ENCODE results near the gene TP53TG5. TPM values are rescaled to one million over a fixed set of nuclear protein-coding genes. Genes with fewer than 3 reads are reported as not detected.
A peak's percentile ranks its signal among the peaks of the same experiment; 100 is the strongest.

Gene TP53TG5
- polyA plus RNA-seq, 1 donor = 0.89 TPM

- DNase-seq = peak; percentile 26
Measured at GRCh38 chr20:45322952-45323383, 55.2 kb downstream of the TP53TG5 start.

Other genes with a start within 250 kb of the TP53TG5 start
- gene PI3, start 203.4 kb downstream of the TP53TG5 start, polyA plus RNA-seq (ENCODE audit: insufficient read length) = not detected
- gene SEMG1, start 171.3 kb downstream of the TP53TG5 start, polyA plus RNA-seq (ENCODE audit: insufficient read length) = not detected
- not detected for gene SEMG2, start 157.0 kb downstream of the TP53TG5 start, polyA plus RNA-seq (ENCODE audit: insufficient read length)
- gene SLPI, start 123.8 kb downstream of the TP53TG5 start, polyA plus RNA-seq (ENCODE audit: insufficient read length) = not detected
- gene RBPJL, start 71.5 kb downstream of the TP53TG5 start, polyA plus RNA-seq (ENCODE audit: insufficient read length) = not detected
- gene MATN4, start 70.0 kb downstream of the TP53TG5 start, polyA plus RNA-seq (ENCODE audit: insufficient read length) = 0.45 TPM
- gene SDC4, start 29.9 kb downstream of the TP53TG5 start, polyA plus RNA-seq (ENCODE audit: insufficient read length) = 7.2 TPM
- gene SYS1, start 15.2 kb downstream of the TP53TG5 start, polyA plus RNA-seq (ENCODE audit: insufficient read length) = 18.7 TPM
- 25.0 TPM for gene DBNDD2, start 30.0 kb upstream of the TP53TG5 start, polyA plus RNA-seq (ENCODE audit: insufficient read length)
- 83.3 TPM for gene PIGT, start 37.8 kb upstream of the TP53TG5 start, polyA plus RNA-seq (ENCODE audit: insufficient read length)
- gene WFDC2, start 91.4 kb upstream of the TP53TG5 start, polyA plus RNA-seq (ENCODE audit: insufficient read length) = not detected
- not detected for gene SPINT3, start 137.3 kb upstream of the TP53TG5 start, polyA plus RNA-seq (ENCODE audit: insufficient read length)
- gene WFDC6, start 161.2 kb upstream of the TP53TG5 start, polyA plus RNA-seq (ENCODE audit: insufficient read length) = not detected
- 0.12 TPM for gene EPPIN, start 169.1 kb upstream of the TP53TG5 start, polyA plus RNA-seq (ENCODE audit: insufficient read length)
- not detected for gene WFDC8, start 201.0 kb upstream of the TP53TG5 start, polyA plus RNA-seq (ENCODE audit: insufficient read length)